NT2/D1 (cell line): Measurements from ENCODE around the gene DDX53.

Experiments used
- YY1 ChIP-seq: IDR thresholded peaks from 2 replicates; pipeline ENCODE4 v1.6.1; 2011; ENCODE audit not compliant: insufficient read length, insufficient read depth
- ZNF274 ChIP-seq: IDR thresholded peaks from 2 replicates; pipeline ENCODE4 v1.6.1; 2011; ENCODE audit warnings: mild to moderate bottlenecking, low read depth, low read length

- TF ChIP-seq ZNF274, result no peak
- no peak for TF ChIP-seq YY1
Measured at GRCh38 chrX:23012162-23012561, 12.4 kb downstream of the DDX53 start.
